ENCODE measurements around the gene TPRG1. TPM values are rescaled to one million over a fixed set of nuclear protein-coding genes. Genes with fewer than 3 reads are reported as not detected.

Gene TPRG1
- total RNA-seq, 1 donor from 2014 or later: 0.71 TPM

DNA sequence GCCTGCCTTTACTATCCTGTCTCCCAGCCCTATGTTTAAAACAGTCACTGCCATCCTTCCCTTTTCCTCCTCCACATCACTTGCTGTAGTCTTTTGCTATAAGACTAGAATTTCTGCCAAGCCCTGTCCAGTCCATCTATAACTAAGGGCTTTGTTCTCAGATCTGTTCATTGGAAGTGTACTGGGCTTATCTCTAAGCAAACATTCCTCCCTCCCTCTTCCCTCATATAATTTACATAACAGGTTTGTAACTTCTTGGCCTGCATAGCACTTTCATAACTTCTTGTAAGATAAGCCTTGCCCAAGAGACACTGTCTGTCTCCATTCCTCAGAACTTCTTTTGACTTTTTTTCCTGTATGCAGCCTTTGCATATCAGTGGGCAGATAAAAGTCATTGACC, 16.7 kb downstream of the TPRG1 start:
- no peak overlapping the region for H3K27ac ChIP-seq
- TF ChIP-seq EZH2 (IDR thresholded peaks at IDR 0.05): no peak
- no peak for TF ChIP-seq EZH2phosphoT487 (IDR thresholded peaks at IDR 0.05)
- TF ChIP-seq, protein P1, sequence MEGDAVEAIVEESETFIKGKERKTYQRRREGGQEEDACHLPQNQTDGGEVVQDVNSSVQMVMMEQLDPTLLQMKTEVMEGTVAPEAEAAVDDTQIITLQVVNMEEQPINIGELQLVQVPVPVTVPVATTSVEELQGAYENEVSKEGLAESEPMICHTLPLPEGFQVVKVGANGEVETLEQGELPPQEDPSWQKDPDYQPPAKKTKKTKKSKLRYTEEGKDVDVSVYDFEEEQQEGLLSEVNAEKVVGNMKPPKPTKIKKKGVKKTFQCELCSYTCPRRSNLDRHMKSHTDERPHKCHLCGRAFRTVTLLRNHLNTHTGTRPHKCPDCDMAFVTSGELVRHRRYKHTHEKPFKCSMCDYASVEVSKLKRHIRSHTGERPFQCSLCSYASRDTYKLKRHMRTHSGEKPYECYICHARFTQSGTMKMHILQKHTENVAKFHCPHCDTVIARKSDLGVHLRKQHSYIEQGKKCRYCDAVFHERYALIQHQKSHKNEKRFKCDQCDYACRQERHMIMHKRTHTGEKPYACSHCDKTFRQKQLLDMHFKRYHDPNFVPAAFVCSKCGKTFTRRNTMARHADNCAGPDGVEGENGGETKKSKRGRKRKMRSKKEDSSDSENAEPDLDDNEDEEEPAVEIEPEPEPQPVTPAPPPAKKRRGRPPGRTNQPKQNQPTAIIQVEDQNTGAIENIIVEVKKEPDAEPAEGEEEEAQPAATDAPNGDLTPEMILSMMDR (IDR thresholded peaks at IDR 0.05): no peak
- no peak overlapping the region for H3K4me3 ChIP-seq
- H3K9me3 ChIP-seq (ENCODE audit: low read depth): peaks cover 5% of the 10 kb centered on the region
- no peak overlapping the region for H2AFZ ChIP-seq (replicated peaks)
- no peak overlapping the region for H3K4me3 Mint-ChIP-seq
- no peak overlapping the region for H3K9ac ChIP-seq
- no peak overlapping the region for H3K4me2 ChIP-seq
- H3K4me1 Mint-ChIP-seq: no peaks in the 10 kb centered on the region
- peaks cover 2% of the 10 kb centered on the region for H3K36me3 ChIP-seq
- no peaks in the 10 kb centered on the region for H3F3A ChIP-seq (ENCODE audit: low read depth)
- no peaks in the 10 kb centered on the region for H3K4me1 ChIP-seq
- H3K27ac Mint-ChIP-seq: no peak overlapping the region
- no peak for DNase-seq (ENCODE audit: low spot score)
- H4K20me1 ChIP-seq (ENCODE audit: low read depth): no peaks in the 10 kb centered on the region
- H3K79me2 ChIP-seq (ENCODE audit: low read depth): no peaks in the 10 kb centered on the region
- H3K9me3 Mint-ChIP-seq: peaks cover 6% of the 10 kb centered on the region
- no peaks in the 10 kb centered on the region for H3K27me3 ChIP-seq
- H3K36me3 Mint-ChIP-seq: no peaks in the 10 kb centered on the region
- H3K27me3 Mint-ChIP-seq (ENCODE audit: insufficient read depth, low read depth): no peaks in the 10 kb centered on the region

DNA sequence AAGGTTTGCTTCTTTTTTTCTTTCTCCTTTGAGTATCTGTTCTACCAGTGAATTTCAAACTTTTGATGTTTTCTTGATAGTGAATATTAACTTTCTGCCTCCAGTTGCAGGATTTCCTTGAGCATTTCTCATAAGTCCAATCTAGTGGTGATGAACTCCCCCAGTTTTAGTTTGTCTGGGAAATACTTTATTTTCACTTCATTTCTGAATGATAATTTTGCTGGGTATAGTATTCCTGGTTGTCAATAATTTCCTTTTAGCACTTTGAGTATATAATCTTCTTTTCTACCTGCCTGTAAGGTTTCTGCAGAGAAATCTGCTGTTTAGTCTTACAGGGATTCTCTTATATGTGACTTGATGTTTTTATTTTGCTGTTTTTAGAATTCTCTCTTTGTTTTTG, 21.0 kb downstream of the TPRG1 start:
- Histone ChIP-seq H3K36me3 (peaks cover 3% of the 10 kb centered on the region), H3F3A (ENCODE audit: low read depth) (no peaks in the 10 kb centered on the region), H3K27ac (no peak overlapping the region), H3K4me2 (no peak overlapping the region), H3K4me3 (no peak overlapping the region), H3K4me1 (no peaks in the 10 kb centered on the region), H3K9ac (no peak overlapping the region), H3K9me3 (ENCODE audit: low read depth) (peaks cover 5% of the 10 kb centered on the region), H2AFZ (replicated peaks) (no peak overlapping the region), H3K27me3 (no peaks in the 10 kb centered on the region), H3K79me2 (ENCODE audit: low read depth) (no peaks in the 10 kb centered on the region), H4K20me1 (ENCODE audit: low read depth) (no peaks in the 10 kb centered on the region)
- TF ChIP-seq EZH2phosphoT487 (IDR thresholded peaks at IDR 0.05) (no peak), EZH2 (IDR thresholded peaks at IDR 0.05) (no peak)
- TF ChIP-seq, protein P1 (IDR thresholded peaks at IDR 0.05): no peak
- no peaks in the 10 kb centered on the region for H3K27me3 Mint-ChIP-seq (ENCODE audit: insufficient read depth, low read depth)
- no peak for DNase-seq (ENCODE audit: low spot score)
- no peaks in the 10 kb centered on the region for H3K36me3 Mint-ChIP-seq
- peaks cover 15% of the 10 kb centered on the region for H3K9me3 Mint-ChIP-seq
- no peak overlapping the region for H3K4me3 Mint-ChIP-seq
- no peak overlapping the region for H3K27ac Mint-ChIP-seq
- H3K4me1 Mint-ChIP-seq: no peaks in the 10 kb centered on the region

DNA sequence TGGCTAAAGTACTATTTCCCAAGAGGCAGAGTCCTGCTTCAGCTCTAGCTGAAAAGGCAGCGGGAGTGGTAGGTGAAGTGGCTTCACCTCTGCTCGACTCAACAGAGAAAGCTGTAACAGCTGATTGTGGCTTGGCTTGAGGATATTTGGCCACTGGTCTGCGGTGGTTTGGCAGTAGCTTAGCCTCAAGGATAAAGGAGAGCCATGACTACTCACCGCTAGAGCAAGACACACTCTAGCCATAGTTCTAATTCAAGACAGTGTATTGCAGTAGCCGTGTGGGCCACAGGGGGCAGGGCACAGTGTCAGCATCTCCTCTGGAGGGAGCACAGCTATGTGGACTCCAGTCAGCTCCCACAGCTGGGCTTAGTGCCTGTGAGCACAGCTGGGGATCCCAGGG, 23.5 kb downstream of the TPRG1 start:
- Histone ChIP-seq H3K79me2 (ENCODE audit: low read depth) (no peaks in the 10 kb centered on the region), H3F3A (ENCODE audit: low read depth) (no peaks in the 10 kb centered on the region), H3K9ac (no peak overlapping the region), H3K4me1 (no peaks in the 10 kb centered on the region), H3K27me3 (no peaks in the 10 kb centered on the region), H4K20me1 (ENCODE audit: low read depth) (no peaks in the 10 kb centered on the region), H2AFZ (replicated peaks) (no peak overlapping the region), H3K4me2 (no peak overlapping the region), H3K36me3 (peaks cover 3% of the 10 kb centered on the region), H3K9me3 (ENCODE audit: low read depth) (peaks cover 5% of the 10 kb centered on the region), H3K4me3 (no peak overlapping the region), H3K27ac (no peak overlapping the region)
- H3K36me3 Mint-ChIP-seq: no peaks in the 10 kb centered on the region
- TF ChIP-seq, protein P1 (IDR thresholded peaks at IDR 0.05): peak; percentile 34
- TF ChIP-seq EZH2phosphoT487 (IDR thresholded peaks at IDR 0.05): no peak
- TF ChIP-seq EZH2 (IDR thresholded peaks at IDR 0.05): no peak
- H3K27ac Mint-ChIP-seq: no peak overlapping the region
- H3K9me3 Mint-ChIP-seq: peaks cover 15% of the 10 kb centered on the region
- peak; percentile 21 for DNase-seq (ENCODE audit: low spot score)
- no peak overlapping the region for H3K4me3 Mint-ChIP-seq
- no peaks in the 10 kb centered on the region for H3K27me3 Mint-ChIP-seq (ENCODE audit: insufficient read depth, low read depth)
- H3K4me1 Mint-ChIP-seq: no peaks in the 10 kb centered on the region

Data from neural progenitor cell (in vitro differentiated cells).